BLaER1 (cell line): Measurements from ENCODE around the gene ISCU.
A peak's percentile ranks its signal among the peaks of the same experiment; 100 is the strongest.

ENCODE experiments used
- H3K27ac ChIP-seq: shearing (Covaris generic); formaldehyde crosslinking; 2 replicates; pipeline ENCODE4 v1.8.1; 2022
- H3K27me3 ChIP-seq: shearing (Covaris generic); formaldehyde crosslinking; 2 replicates; pipeline ENCODE4 v1.8.1; 2022
- H3K36me3 ChIP-seq: shearing (Covaris generic); formaldehyde crosslinking; 2 replicates; pipeline ENCODE4 v1.8.1; 2022
- H3K4me1 ChIP-seq: shearing (Covaris generic); formaldehyde crosslinking; 2 replicates; pipeline ENCODE4 v1.8.1; 2022
- H3K4me2 ChIP-seq: shearing (Covaris generic); formaldehyde crosslinking; 2 replicates; pipeline ENCODE4 v1.8.1; 2022
- H3K4me3 ChIP-seq: shearing (Covaris generic); formaldehyde crosslinking; 2 replicates; pipeline ENCODE4 v1.8.1; 2022
- H3K9ac ChIP-seq: shearing (Covaris generic); formaldehyde crosslinking; 2 replicates; pipeline ENCODE4 v1.8.1; 2022
- H3K9me3 ChIP-seq: shearing (Covaris generic); formaldehyde crosslinking; 2 replicates; pipeline ENCODE4 v1.8.1; 2022
- H4K20me1 ChIP-seq: shearing (Covaris generic); formaldehyde crosslinking; 2 replicates; pipeline ENCODE4 v1.8.1; 2022
- Cebpa-rat ChIP-seq: shearing (Covaris generic); IDR thresholded peaks from 2 replicates; pipeline ENCODE4 v1.8.1; 2022

Gene ISCU

GRCh38 chr12:108607981-108608600 is 45.7 kb downstream of the ISCU start:
- Histone ChIP-seq H4K20me1 (no peaks in the 10 kb centered on the region), H3K27me3 (no peaks in the 10 kb centered on the region), H3K9ac (no peak overlapping the region), H3K4me1 (peaks cover 87% of the 10 kb centered on the region), H3K4me2 (peak overlapping the region; percentile 84), H3K4me3 (no peak overlapping the region), H3K36me3 (no peaks in the 10 kb centered on the region), H3K27ac (peak overlapping the region; percentile 43; the same call in 1 of the 2 replicates), H3K9me3 (no peaks in the 10 kb centered on the region)
- no peak for TF ChIP-seq Cebpa-rat

- peaks cover 87% of the 10 kb centered on the region for H3K4me1 ChIP-seq
- no peaks in the 10 kb centered on the region for H3K9me3 ChIP-seq
- H3K4me2 ChIP-seq = peak overlapping the region; percentile 84
- peak overlapping the region; percentile 43 for H3K27ac ChIP-seq
- H3K36me3 ChIP-seq = no peaks in the 10 kb centered on the region
- H4K20me1 ChIP-seq = no peaks in the 10 kb centered on the region
- no peak overlapping the region for H3K4me3 ChIP-seq
- H3K9ac ChIP-seq = no peak overlapping the region
- no peak for TF ChIP-seq Cebpa-rat
- no peaks in the 10 kb centered on the region for H3K27me3 ChIP-seq
Measured at GRCh38 chr12:108608616-108609015, 46.2 kb downstream of the ISCU start.

GRCh38 chr12:108609537-108610335 is 47.3 kb downstream of the ISCU start:
- Histone ChIP-seq H3K9ac (no peak overlapping the region; the same call in 1 of the 2 replicates), H3K9me3 (no peaks in the 10 kb centered on the region), H3K4me3 (no peak overlapping the region), H3K36me3 (no peaks in the 10 kb centered on the region), H3K4me1 (peaks cover 88% of the 10 kb centered on the region), H4K20me1 (no peaks in the 10 kb centered on the region), H3K27me3 (no peaks in the 10 kb centered on the region), H3K4me2 (peak overlapping the region; percentile 84), H3K27ac (peak overlapping the region; percentile 80)
- no peak for TF ChIP-seq Cebpa-rat

GRCh38 chr12:108610336-108610815 is 48.0 kb downstream of the ISCU start:
- TF ChIP-seq Cebpa-rat = no peak
- Histone ChIP-seq H3K4me1 (peaks cover 91% of the 10 kb centered on the region), H4K20me1 (no peaks in the 10 kb centered on the region), H3K4me3 (no peak overlapping the region), H3K4me2 (peak overlapping the region; percentile 84), H3K36me3 (no peaks in the 10 kb centered on the region), H3K9me3 (peaks cover 2% of the 10 kb centered on the region), H3K27me3 (no peaks in the 10 kb centered on the region), H3K9ac (no peak overlapping the region; the same call in 1 of the 2 replicates), H3K27ac (peak overlapping the region; percentile 80)

- TF ChIP-seq Cebpa-rat = no peak
- Histone ChIP-seq H4K20me1 (no peaks in the 10 kb centered on the region), H3K27ac (peak overlapping the region; percentile 80), H3K4me3 (no peak overlapping the region), H3K9me3 (peaks cover 9% of the 10 kb centered on the region), H3K4me2 (peak overlapping the region; percentile 84), H3K9ac (no peak overlapping the region), H3K4me1 (peaks cover 87% of the 10 kb centered on the region), H3K27me3 (no peaks in the 10 kb centered on the region), H3K36me3 (no peaks in the 10 kb centered on the region)
Measured at GRCh38 chr12:108610856-108611605, 48.6 kb downstream of the ISCU start.

GRCh38 chr12:108611884-108612415 is 49.6 kb downstream of the ISCU start:
- no peak overlapping the region for H3K27ac ChIP-seq
- TF ChIP-seq Cebpa-rat = no peak
- H3K4me2 ChIP-seq = no peak overlapping the region
- H3K4me1 ChIP-seq = peaks cover 87% of the 10 kb centered on the region
- no peak overlapping the region for H3K9ac ChIP-seq
- H3K4me3 ChIP-seq = no peak overlapping the region
- H3K9me3 ChIP-seq = peaks cover 12% of the 10 kb centered on the region
- H3K27me3 ChIP-seq = no peaks in the 10 kb centered on the region
- no peaks in the 10 kb centered on the region for H3K36me3 ChIP-seq
- H4K20me1 ChIP-seq = no peaks in the 10 kb centered on the region

- H3K36me3 ChIP-seq = no peaks in the 10 kb centered on the region
- 0 out of 2 replicates have a peak overlapping the region, but pooled peaks have one; percentile 8 for H3K4me2 ChIP-seq
- peaks cover 12% of the 10 kb centered on the region for H3K9me3 ChIP-seq
- peaks cover 89% of the 10 kb centered on the region for H3K4me1 ChIP-seq
- no peak for TF ChIP-seq Cebpa-rat
- H3K9ac ChIP-seq = no peak overlapping the region
- no peaks in the 10 kb centered on the region for H4K20me1 ChIP-seq
- no peaks in the 10 kb centered on the region for H3K27me3 ChIP-seq
- H3K4me3 ChIP-seq = no peak overlapping the region
- H3K27ac ChIP-seq = no peak overlapping the region
Measured at GRCh38 chr12:108612788-108613282, 50.4 kb downstream of the ISCU start.

GRCh38 chr12:108613548-108613947 is 51.2 kb downstream of the ISCU start:
- H3K4me1 ChIP-seq = peaks cover 89% of the 10 kb centered on the region
- H3K9ac ChIP-seq = no peak overlapping the region
- no peaks in the 10 kb centered on the region for H4K20me1 ChIP-seq
- H3K27ac ChIP-seq = peak overlapping the region; percentile 1; the same call in 1 of the 2 replicates
- no peak overlapping the region for H3K4me2 ChIP-seq
- H3K9me3 ChIP-seq = peaks cover 12% of the 10 kb centered on the region
- no peaks in the 10 kb centered on the region for H3K36me3 ChIP-seq
- no peak overlapping the region for H3K4me3 ChIP-seq
- no peak for TF ChIP-seq Cebpa-rat
- no peaks in the 10 kb centered on the region for H3K27me3 ChIP-seq

GRCh38 chr12:108614041-108614440 is 51.6 kb downstream of the ISCU start:
- TF ChIP-seq Cebpa-rat = no peak
- Histone ChIP-seq H3K4me1 (peaks cover 86% of the 10 kb centered on the region), H3K36me3 (no peaks in the 10 kb centered on the region), H3K9ac (no peak overlapping the region), H4K20me1 (no peaks in the 10 kb centered on the region), H3K9me3 (peaks cover 12% of the 10 kb centered on the region), H3K27ac (0 out of 2 replicates have a peak overlapping the region, but pooled peaks have one; percentile 1), H3K4me2 (no peak overlapping the region), H3K4me3 (no peak overlapping the region), H3K27me3 (no peaks in the 10 kb centered on the region)
